HepG2 (cell line): Measurements from ENCODE around the gene RSPH9. TPM values are rescaled to one million over a fixed set of nuclear protein-coding genes. Genes with fewer than 3 reads are reported as not detected.
A peak's percentile ranks its signal among the peaks of the same experiment; 100 is the strongest.

Source experiments
- CREM ChIP-seq, 2 experiments: sonication (generic) in 1 of 2; formaldehyde crosslinking in 1 of 2; IDR thresholded peaks; 2 replicates each; pipeline versions ENCODE4 v1.4.0 to v1.6.1; 2016 to 2020; ENCODE audit warnings: antibody characterized with exemption in 1 of 2, mild to moderate bottlenecking in 1 of 2, missing genetic modification reagents in 1 of 2
- DMAP1 ChIP-seq: IDR thresholded peaks from 2 replicates; pipeline ENCODE4 v1.6.1; 2016
- ELF3 ChIP-seq: IDR thresholded peaks from 2 replicates; pipeline ENCODE4 v1.6.1; 2016; ENCODE audit warnings: missing genetic modification reagents, missing compliant biosample characterization
- IRF2 ChIP-seq: IDR thresholded peaks from 2 replicates; pipeline ENCODE4 v1.6.1; 2018; ENCODE audit warnings: missing genetic modification reagents, missing compliant biosample characterization
- PAWR ChIP-seq: sonication (generic); formaldehyde crosslinking; IDR thresholded peaks from 2 replicates; pipeline ENCODE4 v1.4.0; 2020; ENCODE audit warnings: missing genetic modification reagents, mild to moderate bottlenecking, borderline replicate concordance
- TAF1 ChIP-seq: sonication (generic); formaldehyde crosslinking; IDR thresholded peaks from 2 replicates; pipeline ENCODE4 v1.4.0; 2020; ENCODE audit warnings: missing genetic modification reagents
- YY1 ChIP-seq: IDR thresholded peaks from 2 replicates; pipeline ENCODE4 v1.6.1; 2011; ENCODE audit warnings: low read length, low read depth, moderate library complexity, mild to moderate bottlenecking; ENCODE audit not compliant: insufficient read depth, insufficient replicate concordance
- ZKSCAN8 ChIP-seq: IDR thresholded peaks from 2 replicates; pipeline ENCODE4 v1.6.1; 2016; ENCODE audit warnings: borderline replicate concordance, missing genetic modification reagents, missing compliant biosample characterization
- ZNF274 ChIP-seq: sonication (generic); formaldehyde crosslinking; IDR thresholded peaks from 2 replicates; pipeline ENCODE4 v1.5.1; 2020; ENCODE audit warnings: mild to moderate bottlenecking, missing genetic modification reagents
- ZNF367 ChIP-seq: sonication (generic); formaldehyde crosslinking; IDR thresholded peaks from 2 replicates; pipeline ENCODE4 v1.4.0; 2020; ENCODE audit warnings: missing genetic modification reagents, borderline replicate concordance
- ZNF431 ChIP-seq: sonication (generic); formaldehyde crosslinking; IDR thresholded peaks from 2 replicates; pipeline ENCODE4 v1.9.0; 2022; ENCODE audit warnings: missing genetic modification reagents, low read depth, mild to moderate bottlenecking, borderline replicate concordance
- polyA plus RNA-seq, 8 experiments: library from polyadenylated mRNA; depleted of rRNA in 3 of 8; stranded (reverse) in 7 of 8; unstranded in 1 of 8; fragments of >200 nt; fragmentation: Illumina TruSeq in 4 of 8; extraction: Trizol in 4 of 8; gene quantifications; 2 replicates each; pipeline versions ENCODE4 v1.2.1 to v1.2.3, GENCODE V29; 2011 to 2016; ENCODE audit warnings: low read depth in 4 of 8, missing spikeins in 1 of 8, mixed read lengths in 1 of 8; ENCODE audit not compliant: insufficient read depth in 1 of 8
- total RNA-seq, 5 experiments: library from RNA; depleted of rRNA; stranded (reverse); fragments of >200 nt; fragmentation: Illumina TruSeq; extraction: Trizol; gene quantifications; 2 replicates each; pipeline ENCODE4 v1.2.3, GENCODE V29; 2016; ENCODE audit warnings: low read depth in 1 of 5
- TF ChIP-seq, protein P1 (sequence below): sonication (generic); formaldehyde crosslinking; IDR thresholded peaks from 2 replicates; pipeline ENCODE4 v1.4.0; 2020; ENCODE audit warnings: missing genetic modification reagents, borderline replicate concordance
- TF ChIP-seq, protein P2 (sequence below): sonication (generic); formaldehyde crosslinking; IDR thresholded peaks from 2 replicates; pipeline ENCODE4 v1.4.0; 2020; ENCODE audit warnings: missing genetic modification reagents, borderline replicate concordance
- TF ChIP-seq, protein P3 (sequence below): sonication (generic); formaldehyde crosslinking; IDR thresholded peaks from 2 replicates; pipeline ENCODE4 v1.4.0; 2020; ENCODE audit warnings: mild to moderate bottlenecking, missing genetic modification reagents
- TF ChIP-seq, protein P4 (sequence below): sonication (generic); formaldehyde crosslinking; IDR thresholded peaks from 2 replicates; pipeline ENCODE4 v1.9.0; 2021; ENCODE audit warnings: missing genetic modification reagents, mild to moderate bottlenecking, borderline replicate concordance
- TF ChIP-seq, protein P5 (sequence below): sonication (generic); formaldehyde crosslinking; IDR thresholded peaks from 2 replicates; pipeline ENCODE4 v1.4.0; 2020; ENCODE audit warnings: missing genetic modification reagents; ENCODE audit errors: not compliant biosample characterization

RSPH9 gene
- total and polyA plus RNA-seq, 2 of the 13 experiments (the other 11 are each of a cell fraction or from before 2014, with no cell fraction given): 0.04 TPM; not detected in 1

DNA sequence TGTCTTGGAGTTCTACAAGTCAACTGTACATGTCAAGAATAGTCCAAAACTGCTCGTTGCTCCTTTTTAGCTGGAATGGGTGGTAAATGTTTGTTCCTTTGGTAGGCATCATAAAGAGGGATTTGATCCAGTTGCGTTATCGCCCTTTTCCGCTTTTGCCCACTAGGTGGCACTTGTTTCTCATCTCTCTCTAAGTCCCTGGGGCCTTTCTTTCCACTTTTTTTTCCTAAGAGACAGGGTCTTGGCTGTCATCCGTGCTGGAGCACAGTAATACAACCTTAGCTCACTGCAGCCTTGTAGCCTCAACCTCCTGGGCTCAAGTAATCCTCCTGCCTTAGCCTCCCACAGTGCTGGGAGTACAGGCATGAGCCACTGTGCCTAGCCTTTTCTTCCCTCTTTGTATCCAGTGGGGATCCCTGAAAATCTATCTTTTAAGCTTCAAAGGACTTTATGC is 36.5 kb upstream of the RSPH9 start (continued):
- TF ChIP-seq, protein P1, sequence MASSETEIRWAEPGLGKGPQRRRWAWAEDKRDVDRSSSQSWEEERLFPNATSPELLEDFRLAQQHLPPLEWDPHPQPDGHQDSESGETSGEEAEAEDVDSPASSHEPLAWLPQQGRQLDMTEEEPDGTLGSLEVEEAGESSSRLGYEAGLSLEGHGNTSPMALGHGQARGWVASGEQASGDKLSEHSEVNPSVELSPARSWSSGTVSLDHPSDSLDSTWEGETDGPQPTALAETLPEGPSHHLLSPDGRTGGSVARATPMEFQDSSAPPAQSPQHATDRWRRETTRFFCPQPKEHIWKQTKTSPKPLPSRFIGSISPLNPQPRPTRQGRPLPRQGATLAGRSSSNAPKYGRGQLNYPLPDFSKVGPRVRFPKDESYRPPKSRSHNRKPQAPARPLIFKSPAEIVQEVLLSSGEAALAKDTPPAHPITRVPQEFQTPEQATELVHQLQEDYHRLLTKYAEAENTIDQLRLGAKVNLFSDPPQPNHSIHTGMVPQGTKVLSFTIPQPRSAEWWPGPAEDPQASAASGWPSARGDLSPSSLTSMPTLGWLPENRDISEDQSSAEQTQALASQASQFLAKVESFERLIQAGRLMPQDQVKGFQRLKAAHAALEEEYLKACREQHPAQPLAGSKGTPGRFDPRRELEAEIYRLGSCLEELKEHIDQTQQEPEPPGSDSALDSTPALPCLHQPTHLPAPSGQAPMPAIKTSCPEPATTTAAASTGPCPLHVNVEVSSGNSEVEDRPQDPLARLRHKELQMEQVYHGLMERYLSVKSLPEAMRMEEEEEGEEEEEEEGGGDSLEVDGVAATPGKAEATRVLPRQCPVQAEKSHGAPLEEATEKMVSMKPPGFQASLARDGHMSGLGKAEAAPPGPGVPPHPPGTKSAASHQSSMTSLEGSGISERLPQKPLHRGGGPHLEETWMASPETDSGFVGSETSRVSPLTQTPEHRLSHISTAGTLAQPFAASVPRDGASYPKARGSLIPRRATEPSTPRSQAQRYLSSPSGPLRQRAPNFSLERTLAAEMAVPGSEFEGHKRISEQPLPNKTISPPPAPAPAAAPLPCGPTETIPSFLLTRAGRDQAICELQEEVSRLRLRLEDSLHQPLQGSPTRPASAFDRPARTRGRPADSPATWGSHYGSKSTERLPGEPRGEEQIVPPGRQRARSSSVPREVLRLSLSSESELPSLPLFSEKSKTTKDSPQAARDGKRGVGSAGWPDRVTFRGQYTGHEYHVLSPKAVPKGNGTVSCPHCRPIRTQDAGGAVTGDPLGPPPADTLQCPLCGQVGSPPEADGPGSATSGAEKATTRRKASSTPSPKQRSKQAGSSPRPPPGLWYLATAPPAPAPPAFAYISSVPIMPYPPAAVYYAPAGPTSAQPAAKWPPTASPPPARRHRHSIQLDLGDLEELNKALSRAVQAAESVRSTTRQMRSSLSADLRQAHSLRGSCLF (CRISPR knock-in tag): no peak
- TF ChIP-seq ELF3 (CRISPR knock-in tag) (no peak), ZNF431 (CRISPR knock-in tag) (no peak), ZNF274 (CRISPR knock-in tag) (no peak), CREM (IDR thresholded peaks at IDR 0.05) (no peak), CREM (CRISPR knock-in tag; IDR thresholded peaks at IDR 0.05) (no peak), ZKSCAN8 (no peak), PAWR (CRISPR knock-in tag) (no peak), ZNF367 (no peak), TAF1 (CRISPR knock-in tag) (no peak), DMAP1 (CRISPR knock-in tag) (no peak), IRF2 (peak; percentile 35; the same call in 1 of the 2 replicates), YY1 (no peak)
- TF ChIP-seq, protein P2, sequence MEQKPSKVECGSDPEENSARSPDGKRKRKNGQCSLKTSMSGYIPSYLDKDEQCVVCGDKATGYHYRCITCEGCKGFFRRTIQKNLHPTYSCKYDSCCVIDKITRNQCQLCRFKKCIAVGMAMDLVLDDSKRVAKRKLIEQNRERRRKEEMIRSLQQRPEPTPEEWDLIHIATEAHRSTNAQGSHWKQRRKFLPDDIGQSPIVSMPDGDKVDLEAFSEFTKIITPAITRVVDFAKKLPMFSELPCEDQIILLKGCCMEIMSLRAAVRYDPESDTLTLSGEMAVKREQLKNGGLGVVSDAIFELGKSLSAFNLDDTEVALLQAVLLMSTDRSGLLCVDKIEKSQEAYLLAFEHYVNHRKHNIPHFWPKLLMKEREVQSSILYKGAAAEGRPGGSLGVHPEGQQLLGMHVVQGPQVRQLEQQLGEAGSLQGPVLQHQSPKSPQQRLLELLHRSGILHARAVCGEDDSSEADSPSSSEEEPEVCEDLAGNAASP (CRISPR knock-in tag): no peak
- TF ChIP-seq, protein P3, sequence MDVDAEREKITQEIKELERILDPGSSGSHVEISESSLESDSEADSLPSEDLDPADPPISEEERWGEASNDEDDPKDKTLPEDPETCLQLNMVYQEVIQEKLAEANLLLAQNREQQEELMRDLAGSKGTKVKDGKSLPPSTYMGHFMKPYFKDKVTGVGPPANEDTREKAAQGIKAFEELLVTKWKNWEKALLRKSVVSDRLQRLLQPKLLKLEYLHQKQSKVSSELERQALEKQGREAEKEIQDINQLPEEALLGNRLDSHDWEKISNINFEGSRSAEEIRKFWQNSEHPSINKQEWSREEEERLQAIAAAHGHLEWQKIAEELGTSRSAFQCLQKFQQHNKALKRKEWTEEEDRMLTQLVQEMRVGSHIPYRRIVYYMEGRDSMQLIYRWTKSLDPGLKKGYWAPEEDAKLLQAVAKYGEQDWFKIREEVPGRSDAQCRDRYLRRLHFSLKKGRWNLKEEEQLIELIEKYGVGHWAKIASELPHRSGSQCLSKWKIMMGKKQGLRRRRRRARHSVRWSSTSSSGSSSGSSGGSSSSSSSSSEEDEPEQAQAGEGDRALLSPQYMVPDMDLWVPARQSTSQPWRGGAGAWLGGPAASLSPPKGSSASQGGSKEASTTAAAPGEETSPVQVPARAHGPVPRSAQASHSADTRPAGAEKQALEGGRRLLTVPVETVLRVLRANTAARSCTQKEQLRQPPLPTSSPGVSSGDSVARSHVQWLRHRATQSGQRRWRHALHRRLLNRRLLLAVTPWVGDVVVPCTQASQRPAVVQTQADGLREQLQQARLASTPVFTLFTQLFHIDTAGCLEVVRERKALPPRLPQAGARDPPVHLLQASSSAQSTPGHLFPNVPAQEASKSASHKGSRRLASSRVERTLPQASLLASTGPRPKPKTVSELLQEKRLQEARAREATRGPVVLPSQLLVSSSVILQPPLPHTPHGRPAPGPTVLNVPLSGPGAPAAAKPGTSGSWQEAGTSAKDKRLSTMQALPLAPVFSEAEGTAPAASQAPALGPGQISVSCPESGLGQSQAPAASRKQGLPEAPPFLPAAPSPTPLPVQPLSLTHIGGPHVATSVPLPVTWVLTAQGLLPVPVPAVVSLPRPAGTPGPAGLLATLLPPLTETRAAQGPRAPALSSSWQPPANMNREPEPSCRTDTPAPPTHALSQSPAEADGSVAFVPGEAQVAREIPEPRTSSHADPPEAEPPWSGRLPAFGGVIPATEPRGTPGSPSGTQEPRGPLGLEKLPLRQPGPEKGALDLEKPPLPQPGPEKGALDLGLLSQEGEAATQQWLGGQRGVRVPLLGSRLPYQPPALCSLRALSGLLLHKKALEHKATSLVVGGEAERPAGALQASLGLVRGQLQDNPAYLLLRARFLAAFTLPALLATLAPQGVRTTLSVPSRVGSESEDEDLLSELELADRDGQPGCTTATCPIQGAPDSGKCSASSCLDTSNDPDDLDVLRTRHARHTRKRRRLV (CRISPR knock-in tag): no peak
- TF ChIP-seq, protein P4, sequence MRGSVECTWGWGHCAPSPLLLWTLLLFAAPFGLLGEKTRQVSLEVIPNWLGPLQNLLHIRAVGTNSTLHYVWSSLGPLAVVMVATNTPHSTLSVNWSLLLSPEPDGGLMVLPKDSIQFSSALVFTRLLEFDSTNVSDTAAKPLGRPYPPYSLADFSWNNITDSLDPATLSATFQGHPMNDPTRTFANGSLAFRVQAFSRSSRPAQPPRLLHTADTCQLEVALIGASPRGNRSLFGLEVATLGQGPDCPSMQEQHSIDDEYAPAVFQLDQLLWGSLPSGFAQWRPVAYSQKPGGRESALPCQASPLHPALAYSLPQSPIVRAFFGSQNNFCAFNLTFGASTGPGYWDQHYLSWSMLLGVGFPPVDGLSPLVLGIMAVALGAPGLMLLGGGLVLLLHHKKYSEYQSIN: no peak
- TF ChIP-seq, protein P5, sequence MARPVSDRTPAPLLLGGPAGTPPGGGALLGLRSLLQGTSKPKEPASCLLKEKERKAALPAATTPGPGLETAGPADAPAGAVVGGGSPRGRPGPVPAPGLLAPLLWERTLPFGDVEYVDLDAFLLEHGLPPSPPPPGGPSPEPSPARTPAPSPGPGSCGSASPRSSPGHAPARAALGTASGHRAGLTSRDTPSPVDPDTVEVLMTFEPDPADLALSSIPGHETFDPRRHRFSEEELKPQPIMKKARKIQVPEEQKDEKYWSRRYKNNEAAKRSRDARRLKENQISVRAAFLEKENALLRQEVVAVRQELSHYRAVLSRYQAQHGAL (CRISPR knock-in tag): no peak
